SKM-1 treated with dmso at 0.1 percent for 144 hours (cell line): ENCODE results near the gene C1QC.

Source experiments
- DNase-seq: peaks from one replicate; lab custom pipeline; 2025; ENCODE audit not compliant: unreplicated experiment; lab: John Stamatoyannopoulos, UW

C1QC gene

DNA sequence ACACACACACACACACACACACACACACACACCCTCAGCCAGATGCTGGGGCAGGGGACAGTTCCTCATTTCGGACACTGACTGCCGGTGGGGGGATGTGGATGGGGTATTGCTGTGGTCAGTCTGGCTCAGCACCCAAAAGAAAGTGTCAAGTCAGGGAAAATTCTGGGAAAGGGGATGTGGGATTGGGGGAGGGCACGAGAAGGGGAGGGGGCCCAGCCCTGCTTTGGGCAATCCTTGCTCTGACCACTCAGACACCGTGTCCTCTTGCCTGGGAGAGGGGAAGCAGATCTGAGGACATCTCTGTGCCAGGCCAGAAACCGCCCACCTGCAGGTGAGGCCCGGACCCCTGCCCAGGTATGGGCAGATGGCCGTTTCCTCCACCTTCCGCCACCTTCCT, at the start of gene C1QC:
Gene C1QC (plus strand): TSS at position 253 of the 400 bp plus-strand sequence. CDS start 391 bp downstream, outside the sequence.
- DNase-seq = no peak

DNA sequence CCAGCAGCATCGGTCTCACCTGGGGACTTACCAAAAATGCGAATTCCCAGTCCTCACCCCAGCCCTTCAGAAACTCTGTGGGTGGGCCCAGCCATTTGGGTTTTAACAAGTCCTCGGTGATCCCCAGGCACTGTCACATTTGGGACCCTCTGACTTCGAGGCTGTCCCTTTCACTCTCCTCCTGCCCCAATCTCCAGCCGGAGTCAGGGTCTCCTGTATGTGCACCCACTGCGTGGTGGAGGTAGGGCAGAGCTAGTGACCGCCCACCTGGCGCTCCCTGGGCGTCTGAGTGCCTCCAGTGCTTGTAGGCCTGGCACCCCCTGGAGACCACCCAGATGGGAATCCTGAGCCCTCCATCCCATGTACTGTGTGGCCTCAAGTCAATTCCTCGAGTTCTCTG, 49.0 kb upstream of the C1QC start:
- DNase-seq = no peak

GRCh38 chr1:22595108-22595507, 48.3 kb upstream of the C1QC start:
- DNase-seq = no peak

- no peak for DNase-seq
These were observed 46.0 kb upstream of the C1QC start for GRCh38 chr1:22597301-22597965.

DNA sequence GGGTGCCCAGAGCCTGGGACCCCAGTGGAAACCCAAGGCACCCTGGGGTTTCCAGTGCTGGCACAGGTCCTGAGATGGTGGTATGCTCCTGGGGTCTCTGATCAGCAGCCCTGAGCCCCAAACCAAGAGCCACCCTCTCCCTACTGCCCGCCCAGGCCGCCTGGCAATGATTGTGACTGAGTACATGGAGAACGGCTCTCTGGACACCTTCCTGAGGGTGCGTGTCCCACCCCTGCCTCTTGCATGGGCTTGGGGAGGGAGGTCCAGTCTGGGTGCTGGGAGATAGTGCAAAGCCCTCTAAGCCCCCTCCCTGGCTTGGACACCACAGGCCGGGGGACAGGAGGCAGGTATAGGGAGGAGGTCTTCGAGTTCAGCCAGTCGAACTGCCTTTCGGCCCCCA, 45.4 kb upstream of the C1QC start:
- no peak for DNase-seq

DNA sequence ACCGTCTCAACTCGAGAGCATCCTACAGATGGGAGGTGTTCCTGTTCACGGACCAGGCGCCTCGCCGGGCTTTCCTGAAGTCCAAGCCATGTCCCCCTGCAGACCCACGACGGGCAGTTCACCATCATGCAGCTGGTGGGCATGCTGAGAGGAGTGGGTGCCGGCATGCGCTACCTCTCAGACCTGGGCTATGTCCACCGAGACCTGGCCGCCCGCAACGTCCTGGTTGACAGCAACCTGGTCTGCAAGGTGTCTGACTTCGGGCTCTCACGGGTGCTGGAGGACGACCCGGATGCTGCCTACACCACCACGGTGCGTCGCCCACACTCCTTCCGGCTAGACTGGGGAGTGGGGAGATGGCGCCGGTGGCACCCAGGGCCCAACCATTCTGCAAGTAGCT, 44.7 kb upstream of the C1QC start:
- DNase-seq = no peak

GRCh38 chr1:22600071-22600816, 43.2 kb upstream of the C1QC start:
- no peak for DNase-seq

GRCh38 chr1:22600817-22601605, 42.4 kb upstream of the C1QC start:
- DNase-seq = no peak

GRCh38 chr1:22601610-22602009, 41.8 kb upstream of the C1QC start:
- DNase-seq = no peak

DNA sequence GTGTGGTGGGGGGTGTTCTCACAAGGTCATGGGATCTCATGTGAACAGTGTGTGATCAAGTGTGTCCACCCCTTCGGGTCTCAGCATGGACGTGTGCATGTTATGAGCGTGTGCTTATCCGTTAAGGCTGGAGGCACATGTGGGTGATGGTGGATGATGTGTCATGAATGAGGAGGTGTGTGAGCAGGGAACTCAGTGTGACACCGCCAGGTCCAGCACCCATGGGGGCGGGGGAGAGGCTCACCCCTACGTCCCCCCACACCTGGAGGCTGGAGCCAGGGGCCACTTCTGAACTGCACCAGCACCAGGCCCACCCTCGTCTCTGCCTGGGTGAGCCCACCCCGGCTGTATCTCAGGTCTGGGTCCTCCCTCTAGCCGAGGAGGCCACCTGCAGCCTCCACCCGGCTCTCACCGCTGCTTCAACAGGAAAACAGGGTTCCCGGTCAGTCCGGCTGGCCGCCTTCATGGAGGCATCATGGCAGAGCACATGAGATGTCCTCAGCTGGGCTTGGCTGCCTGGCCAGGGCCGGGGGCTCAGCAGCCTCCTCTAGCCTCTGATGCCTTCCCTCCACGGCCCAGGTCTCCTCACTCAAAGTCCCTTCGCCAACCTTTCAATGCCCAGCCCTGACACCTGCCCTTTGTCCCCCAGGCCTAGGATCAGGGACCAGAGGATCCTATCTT, 41.2 kb upstream of the C1QC start:
- DNase-seq = no peak

DNA sequence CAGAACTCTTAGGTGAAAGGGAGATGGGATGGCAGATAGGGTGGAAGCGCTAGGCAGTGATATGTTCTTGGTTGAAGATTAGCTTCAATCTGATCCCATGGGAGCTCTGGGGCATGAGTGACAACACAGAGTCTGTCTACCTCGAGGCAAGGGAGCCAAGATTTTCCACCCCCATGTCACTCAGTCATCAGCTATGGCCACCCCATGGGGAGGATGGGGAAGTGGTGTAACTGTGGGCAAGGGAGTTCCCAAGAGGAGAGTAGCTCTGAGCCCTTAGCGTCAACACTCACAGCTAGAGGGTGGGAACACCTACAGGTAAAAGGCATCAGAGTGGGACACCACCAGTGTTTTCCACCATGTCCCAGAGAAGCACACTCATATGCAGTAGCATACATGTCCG, 37.3 kb upstream of the C1QC start:
- no peak for DNase-seq

DNA sequence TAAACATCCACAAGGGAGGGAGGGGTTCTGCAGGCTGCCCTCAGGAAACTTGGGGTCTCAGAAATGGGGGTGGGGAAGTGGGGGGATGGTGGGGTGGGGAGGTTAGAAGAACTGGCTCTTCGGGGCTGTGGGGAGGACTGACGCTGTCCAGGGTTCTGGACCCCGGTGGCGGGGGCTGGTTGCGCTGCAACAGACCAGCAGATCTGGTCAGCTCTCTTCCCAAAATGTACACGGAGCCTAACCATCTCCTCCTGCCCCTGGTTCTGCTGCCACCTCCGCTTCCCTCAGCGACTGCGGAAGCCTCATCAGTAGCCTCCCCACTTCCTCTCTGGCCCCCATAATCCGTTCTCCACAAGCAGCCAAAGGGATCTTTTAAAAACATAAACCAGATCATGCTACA, 36.3 kb upstream of the C1QC start:
- DNase-seq = no peak

DNA sequence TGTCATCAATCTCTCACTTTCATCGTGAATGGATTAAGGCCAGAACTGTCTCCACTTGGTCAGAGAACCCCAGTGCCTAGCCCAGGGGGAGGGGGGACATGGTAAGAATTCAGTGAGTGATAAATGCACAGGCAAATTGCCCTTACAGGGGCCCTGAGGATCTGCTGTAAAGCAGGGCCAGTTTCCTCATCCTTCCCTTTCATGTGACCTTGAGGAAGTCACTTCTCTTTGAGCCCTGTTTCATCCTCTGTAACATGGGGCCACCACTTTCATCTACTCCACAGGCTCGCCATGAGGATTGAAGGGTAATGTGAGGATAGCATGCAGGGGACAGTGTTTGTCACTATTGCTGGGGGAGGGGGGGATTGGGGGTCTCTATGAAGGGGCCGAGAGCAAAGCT, 35.1 kb upstream of the C1QC start:
- no peak for DNase-seq

GRCh38 chr1:22609291-22609690, 34.1 kb upstream of the C1QC start:
- no peak for DNase-seq

DNA sequence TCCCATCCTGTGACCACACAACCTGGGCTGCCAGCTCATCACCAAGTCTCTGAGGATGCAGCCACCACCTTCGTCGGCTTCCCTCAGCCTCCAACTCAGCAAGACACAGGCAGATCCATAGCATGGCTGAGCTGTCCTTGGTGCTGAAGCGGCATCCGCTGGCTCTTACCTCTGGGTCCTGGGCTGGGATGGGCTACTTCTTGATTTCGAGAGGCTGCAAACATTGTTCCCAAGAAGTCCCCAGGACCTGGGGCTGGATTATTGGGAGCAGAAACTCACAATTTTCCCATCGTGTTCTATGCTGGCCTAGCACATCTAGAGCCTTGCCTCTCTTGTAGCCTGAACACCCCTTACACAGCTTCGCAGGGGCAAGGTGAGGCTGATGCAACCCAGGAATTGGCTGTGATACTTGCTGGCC, 31.9 kb upstream of the C1QC start:
- no peak for DNase-seq

- DNase-seq = no peak
These were observed 30.5 kb upstream of the C1QC start for GRCh38 chr1:22612671-22613571.

DNA sequence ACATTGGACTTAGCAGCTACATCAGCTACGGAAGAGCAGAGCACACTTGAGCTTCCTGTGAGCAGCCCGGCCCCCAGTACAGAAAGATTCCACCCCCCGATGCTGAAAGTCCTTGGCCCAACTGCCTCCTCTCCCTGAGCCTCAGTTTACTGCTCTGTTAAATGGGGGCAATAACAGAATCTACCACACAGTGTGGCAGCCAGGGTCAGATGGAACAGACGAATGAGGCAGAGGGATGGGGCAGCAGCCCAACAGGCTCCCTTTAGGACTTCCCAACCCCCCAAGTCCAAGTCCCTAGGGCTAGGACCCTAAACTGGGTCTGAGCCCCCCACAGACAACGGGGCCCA, 29.9 kb upstream of the C1QC start:
- no peak for DNase-seq

- DNase-seq = no peak
These were observed 29.5 kb upstream of the C1QC start for GRCh38 chr1:22613951-22614350.

GRCh38 chr1:22615886-22616285, 27.5 kb upstream of the C1QC start:
- DNase-seq = no peak

DNA sequence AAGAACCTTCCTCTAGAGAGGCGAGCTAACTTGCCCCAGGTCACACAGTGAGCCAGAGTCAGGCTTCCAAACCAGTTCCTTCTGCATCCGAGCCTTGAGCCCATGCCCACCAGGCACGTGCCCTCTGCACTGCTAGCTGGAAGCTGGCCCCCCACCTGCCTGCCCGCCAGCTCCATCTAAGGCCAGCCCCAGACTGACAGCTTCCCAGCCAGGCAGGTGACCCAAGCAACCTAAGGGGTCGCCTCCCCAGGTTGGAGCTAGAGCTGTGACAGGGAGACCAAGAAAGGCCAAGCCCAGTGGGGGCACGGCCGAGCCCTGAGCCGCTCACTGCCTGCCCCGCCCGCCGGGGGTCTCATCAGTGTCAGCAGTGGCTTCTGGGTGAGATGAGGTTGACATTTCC, 26.9 kb upstream of the C1QC start:
- no peak for DNase-seq

DNA sequence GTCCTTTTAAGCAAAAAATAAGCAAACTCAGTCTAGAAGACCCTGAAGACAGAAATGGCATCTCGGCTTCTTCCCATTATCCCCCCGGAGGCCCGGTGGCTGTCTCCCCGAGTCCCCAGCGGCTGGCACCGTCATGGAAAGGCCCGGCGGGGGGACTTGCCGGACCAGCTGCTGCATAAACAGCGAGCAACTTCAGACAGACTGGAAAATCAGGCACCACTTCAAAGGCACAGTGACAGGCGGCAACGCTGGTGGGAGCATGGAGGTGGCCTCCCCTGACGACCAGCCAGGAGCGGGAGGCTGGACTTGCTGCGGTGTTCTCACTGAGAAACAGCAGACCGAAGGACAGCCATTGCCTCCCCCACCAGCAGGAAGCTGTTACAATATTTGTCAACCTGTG, 25.4 kb upstream of the C1QC start:
- DNase-seq = no peak
